Measurements from ENCODE around the gene ADARB1.

DNA sequence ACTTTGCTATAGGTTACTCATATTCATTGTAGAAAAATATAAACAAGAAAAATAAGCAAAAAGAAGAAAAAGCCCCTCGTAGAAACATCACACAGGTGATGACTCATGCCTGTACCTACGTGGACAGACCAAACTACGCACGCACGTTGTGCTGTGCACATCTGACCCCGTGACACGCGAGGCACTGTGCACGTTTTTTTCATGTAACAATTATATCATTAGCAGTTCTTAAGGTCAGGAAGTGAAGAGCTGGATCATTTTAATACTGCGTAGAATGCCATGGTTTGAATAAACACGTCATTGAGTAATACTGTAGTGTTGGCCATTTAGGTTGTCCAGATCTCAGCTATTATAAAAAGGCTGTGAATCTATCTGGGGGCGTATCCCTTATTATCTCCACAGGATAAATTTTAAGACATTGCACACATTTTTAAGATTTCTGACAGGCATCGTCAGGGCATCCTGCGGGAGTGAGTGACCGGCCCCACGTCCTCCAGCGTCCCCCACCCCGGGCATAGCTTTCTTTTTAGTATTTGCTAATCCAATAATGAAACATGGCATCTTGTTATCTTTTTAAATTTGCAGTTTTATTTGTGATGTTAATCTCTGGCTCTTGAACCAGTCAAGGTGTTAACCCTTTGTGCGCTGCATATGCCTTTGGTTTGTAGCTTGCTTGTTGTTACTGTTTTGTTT is 23.4 kb upstream of the ADARB1 start:
- TF ChIP-seq, protein P1, sequence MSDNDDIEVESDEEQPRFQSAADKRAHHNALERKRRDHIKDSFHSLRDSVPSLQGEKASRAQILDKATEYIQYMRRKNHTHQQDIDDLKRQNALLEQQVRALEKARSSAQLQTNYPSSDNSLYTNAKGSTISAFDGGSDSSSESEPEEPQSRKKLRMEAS (IDR thresholded peaks at IDR 0.05; ENCODE audit: low read depth, low read length): no peak
- TF ChIP-seq, protein P2, sequence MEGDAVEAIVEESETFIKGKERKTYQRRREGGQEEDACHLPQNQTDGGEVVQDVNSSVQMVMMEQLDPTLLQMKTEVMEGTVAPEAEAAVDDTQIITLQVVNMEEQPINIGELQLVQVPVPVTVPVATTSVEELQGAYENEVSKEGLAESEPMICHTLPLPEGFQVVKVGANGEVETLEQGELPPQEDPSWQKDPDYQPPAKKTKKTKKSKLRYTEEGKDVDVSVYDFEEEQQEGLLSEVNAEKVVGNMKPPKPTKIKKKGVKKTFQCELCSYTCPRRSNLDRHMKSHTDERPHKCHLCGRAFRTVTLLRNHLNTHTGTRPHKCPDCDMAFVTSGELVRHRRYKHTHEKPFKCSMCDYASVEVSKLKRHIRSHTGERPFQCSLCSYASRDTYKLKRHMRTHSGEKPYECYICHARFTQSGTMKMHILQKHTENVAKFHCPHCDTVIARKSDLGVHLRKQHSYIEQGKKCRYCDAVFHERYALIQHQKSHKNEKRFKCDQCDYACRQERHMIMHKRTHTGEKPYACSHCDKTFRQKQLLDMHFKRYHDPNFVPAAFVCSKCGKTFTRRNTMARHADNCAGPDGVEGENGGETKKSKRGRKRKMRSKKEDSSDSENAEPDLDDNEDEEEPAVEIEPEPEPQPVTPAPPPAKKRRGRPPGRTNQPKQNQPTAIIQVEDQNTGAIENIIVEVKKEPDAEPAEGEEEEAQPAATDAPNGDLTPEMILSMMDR (IDR thresholded peaks at IDR 0.05; ENCODE audit: low read depth, low read length): no peak
- no peak for TF ChIP-seq POLR2A (IDR thresholded peaks at IDR 0.05; ENCODE audit: extremely low read depth, insufficient read length)

Data from NB4 (cell line).